ENCODE data around the gene GSE1.

DNA sequence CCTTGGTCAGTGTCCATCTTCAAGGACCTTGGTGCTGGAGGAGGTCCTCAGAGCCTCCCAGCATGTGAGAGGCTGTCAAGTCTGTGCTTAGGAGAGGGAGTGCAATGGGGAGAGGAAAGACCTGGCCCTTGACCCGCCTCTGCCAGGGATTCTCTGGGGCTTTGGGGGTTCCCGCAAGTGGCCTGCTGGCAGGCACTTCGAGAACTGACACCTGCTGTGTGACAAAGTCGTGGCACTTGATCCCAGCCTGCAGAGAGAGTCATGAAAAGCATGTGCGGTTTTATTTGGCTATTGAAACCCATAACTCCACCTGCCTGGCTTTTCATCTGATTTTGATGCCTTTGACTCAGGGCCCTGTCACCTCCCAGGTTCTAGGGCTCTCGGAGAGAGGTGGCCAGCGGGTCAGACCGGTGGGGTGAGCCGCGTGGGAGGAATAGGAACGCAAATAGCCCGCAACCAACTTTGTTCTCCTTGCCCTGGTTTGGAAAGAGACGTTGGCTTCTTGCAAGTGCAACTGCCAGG is 42.8 kb upstream of the GSE1 start:
- TF ChIP-seq, protein P1, sequence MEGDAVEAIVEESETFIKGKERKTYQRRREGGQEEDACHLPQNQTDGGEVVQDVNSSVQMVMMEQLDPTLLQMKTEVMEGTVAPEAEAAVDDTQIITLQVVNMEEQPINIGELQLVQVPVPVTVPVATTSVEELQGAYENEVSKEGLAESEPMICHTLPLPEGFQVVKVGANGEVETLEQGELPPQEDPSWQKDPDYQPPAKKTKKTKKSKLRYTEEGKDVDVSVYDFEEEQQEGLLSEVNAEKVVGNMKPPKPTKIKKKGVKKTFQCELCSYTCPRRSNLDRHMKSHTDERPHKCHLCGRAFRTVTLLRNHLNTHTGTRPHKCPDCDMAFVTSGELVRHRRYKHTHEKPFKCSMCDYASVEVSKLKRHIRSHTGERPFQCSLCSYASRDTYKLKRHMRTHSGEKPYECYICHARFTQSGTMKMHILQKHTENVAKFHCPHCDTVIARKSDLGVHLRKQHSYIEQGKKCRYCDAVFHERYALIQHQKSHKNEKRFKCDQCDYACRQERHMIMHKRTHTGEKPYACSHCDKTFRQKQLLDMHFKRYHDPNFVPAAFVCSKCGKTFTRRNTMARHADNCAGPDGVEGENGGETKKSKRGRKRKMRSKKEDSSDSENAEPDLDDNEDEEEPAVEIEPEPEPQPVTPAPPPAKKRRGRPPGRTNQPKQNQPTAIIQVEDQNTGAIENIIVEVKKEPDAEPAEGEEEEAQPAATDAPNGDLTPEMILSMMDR (IDR thresholded peaks at IDR 0.05): no peak
- TF ChIP-seq POLR2A (IDR thresholded peaks at IDR 0.05): no peak
